T-cell (primary cell): ENCODE data around the gene CLSTN2. TPM values are rescaled to one million over a fixed set of nuclear protein-coding genes. Genes with fewer than 3 reads are reported as not detected.

ENCODE experiments used
- ATAC-seq, 4 experiments: fragments of 200-7000 bp in 3 of 4; fragments of 150-1000 bp in 1 of 4; cut with Tn5 transposase; replicated peaks in 1 of 4; 1 replicate in 3 of 4; 2 replicates in 1 of 4; pipeline ENCODE4 v1.10.0; 2021; ENCODE audit warnings: moderate library complexity in 3 of 4, mild to moderate bottlenecking in 2 of 4, moderate number of reproducible peaks in 1 of 4
- CTCF ChIA-PET, 2 donors: fragments of 300-600 bp; sonication (Branson Sonifier 250); formaldehyde crosslinking; loops; one replicate each; lab custom pipeline; 2022; ENCODE audit warnings: antibody characterized with exemption in 2 of 2; lab: Charles Lee
- POLR2A ChIA-PET, 2 donors: fragments of 300-600 bp; sonication (Branson Sonifier 250); formaldehyde crosslinking; loops; one replicate each; lab custom pipeline; 2022; ENCODE audit warnings: antibody characterized with exemption in 2 of 2; lab: Charles Lee
- DNase-seq, 35 experiments: peaks; one replicate each; pipeline versions ENCODE4 v3.0.0 to v3.0.0-alpha.2; 2013 to 2023
- H3K27ac ChIP-seq: one replicate; pipeline ENCODE4 v1.5.1; 2013; ENCODE audit warnings: low read length
- H3K27me3 ChIP-seq, 2 experiments: replicated peaks in 1 of 2; 1 replicate in 1 of 2; 2 replicates in 1 of 2; pipeline versions ENCODE4 v1.6.1 to v1.7.0; 2013; ENCODE audit warnings: low read length in 1 of 2, mixed read lengths in 1 of 2; ENCODE audit not compliant: control insufficient read depth in 2 of 2, insufficient read depth in 2 of 2; ENCODE audit errors: extremely low read depth in 1 of 2
- H3K36me3 ChIP-seq, 2 donors: 1 replicate in 1 of 2; 2 replicates in 1 of 2; pipeline versions ENCODE4 v1.6.1 to v1.7.0; 2013; ENCODE audit warnings: low read length in 1 of 2; ENCODE audit not compliant: control insufficient read depth in 2 of 2, insufficient read depth in 1 of 2; ENCODE audit errors: extremely low read depth in 1 of 2
- H3K4me1 ChIP-seq, 2 experiments: 1 replicate in 1 of 2; 2 replicates in 1 of 2; pipeline versions ENCODE4 v1.6.1 to v1.7.0; 2013; ENCODE audit warnings: low read length in 2 of 2, mixed read lengths in 1 of 2; ENCODE audit not compliant: insufficient read depth in 2 of 2, control insufficient read depth in 1 of 2; ENCODE audit errors: extremely low read depth in 1 of 2
- H3K4me3 ChIP-seq, 2 donors: 1 replicate in 1 of 2; 2 replicates in 1 of 2; pipeline versions ENCODE4 v1.5.1 to v1.7.0; 2013; ENCODE audit warnings: mild to moderate bottlenecking in 2 of 2, low read length in 1 of 2, moderate library complexity in 1 of 2; ENCODE audit not compliant: control insufficient read depth in 1 of 2; ENCODE audit errors: extremely low read depth in 1 of 2
- H3K9me3 ChIP-seq: 2 replicates; pipeline ENCODE4 v1.7.0; 2013
- H3K27ac Mint-ChIP-seq, 2 donors: one replicate each; pipeline ENCODE4 v1.8.0; 2020 to 2021; ENCODE audit warnings: mild to moderate bottlenecking in 2 of 2, mixed read lengths in 2 of 2
- H3K27me3 Mint-ChIP-seq, 2 donors: one replicate each; pipeline ENCODE4 v1.8.0; 2021 to 2022; ENCODE audit warnings: mixed read lengths in 2 of 2
- H3K36me3 Mint-ChIP-seq: one replicate; pipeline ENCODE4 v1.8.0; 2021; ENCODE audit warnings: mixed read lengths
- H3K4me1 Mint-ChIP-seq, 3 donors: one replicate each; pipeline ENCODE4 v1.8.0; 2020 to 2022; ENCODE audit warnings: mixed read lengths in 3 of 3, mild to moderate bottlenecking in 1 of 3
- H3K4me3 Mint-ChIP-seq, 3 donors: one replicate each; pipeline ENCODE4 v1.8.0; 2020 to 2022; ENCODE audit warnings: mild to moderate bottlenecking in 3 of 3, mixed read lengths in 3 of 3, moderate library complexity in 3 of 3
- H3K9me3 Mint-ChIP-seq, 3 donors: one replicate each; pipeline ENCODE4 v1.8.0; 2020 to 2022; ENCODE audit warnings: mixed read lengths in 3 of 3
- WGBS: methylation state at CpG from one replicate; pipeline ENCODE4 v1.1.5; 2013; ENCODE audit warnings: missing lambda C conversion rate; ENCODE audit not compliant: insufficient coverage; 5-methylcytosine and 5-hydroxymethylcytosine counted together
- total RNA-seq, 35 experiments: library from RNA in 6 of 35; stranded (reverse) in 6 of 35; fragments of 120-200 nt in 1 of 35; gene quantifications; one replicate each; pipeline versions ENCODE4 v1.2.1 to v1.2.4 and lab custom pipeline; 2013 to 2026

The CLSTN2 gene
- total RNA-seq, 5 donors from 2014 or later (not counting 1 experiment from before 2014, with no cell fraction given) = under 0.01 to 0.12 (median 0.03) TPM; not detected in 2

DNA sequence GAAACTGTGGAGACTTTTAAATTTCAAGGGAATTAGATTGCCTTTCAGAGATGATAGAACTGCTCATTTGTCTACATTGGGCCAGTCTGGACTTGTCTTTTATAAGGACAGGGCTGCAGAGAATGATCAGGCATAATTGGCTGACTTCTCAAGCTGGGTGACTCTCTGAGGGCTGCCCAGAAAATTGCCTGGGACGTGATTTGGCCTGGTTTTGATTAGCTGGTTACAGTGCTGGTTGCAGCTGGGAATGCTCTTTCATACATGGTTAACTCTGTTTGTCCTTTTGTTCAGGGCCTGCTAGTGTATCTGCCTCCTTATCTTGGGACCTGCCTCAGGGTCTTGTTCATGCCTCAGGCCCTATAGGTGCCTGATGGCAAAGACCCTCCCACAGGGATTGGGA lies 245.6 kb downstream of the CLSTN2 start:
- Histone ChIP-seq H3K36me3 (no peaks in the 10 kb centered on the region), H3K4me3 (no peak overlapping the region), H3K9me3 (no peaks in the 10 kb centered on the region), H3K4me1 (no peaks in the 10 kb centered on the region), H3K27ac (no peak overlapping the region), H3K27me3 (no peaks in the 10 kb centered on the region)
- H3K27ac Mint-ChIP-seq = no peak overlapping the region
- 63% methylated on average over 1 of the region's 1 CpG for WGBS
- DNase-seq = no peak
- no peak overlapping the region for H3K4me3 Mint-ChIP-seq
- no peaks in the 10 kb centered on the region for H3K36me3 Mint-ChIP-seq
- CTCF ChIA-PET = no interaction called here
- peaks cover 0 to 11% (median 0%) of the 10 kb centered on the region in 3 donors for H3K9me3 Mint-ChIP-seq
- H3K4me1 Mint-ChIP-seq = no peaks in the 10 kb centered on the region
- peaks cover 0 to 11% of the 10 kb centered on the region in 2 donors for H3K27me3 Mint-ChIP-seq
- POLR2A ChIA-PET = no interaction called here
- no peak for ATAC-seq

DNA sequence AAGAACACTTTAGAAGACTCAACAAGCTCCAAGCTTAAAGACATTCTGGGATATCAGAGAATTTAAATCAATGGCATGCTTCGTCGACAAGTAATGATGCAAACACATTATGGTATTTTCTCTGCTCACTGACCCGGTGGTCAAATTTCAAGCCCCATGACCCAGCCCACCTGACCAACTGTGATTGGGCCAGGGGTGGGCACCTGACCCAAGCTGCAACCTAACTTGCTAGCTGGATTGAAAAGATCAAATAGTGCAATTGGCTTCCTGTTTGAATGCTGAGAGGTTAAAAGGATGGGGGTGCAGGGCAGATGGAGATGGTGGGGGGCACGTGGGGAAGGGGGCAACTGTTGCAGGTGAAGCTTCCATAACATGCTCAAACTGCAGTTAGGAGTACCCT lies 250.4 kb downstream of the CLSTN2 start:
- no peak for ATAC-seq
- H3K4me1 Mint-ChIP-seq = no peaks in the 10 kb centered on the region

DNA sequence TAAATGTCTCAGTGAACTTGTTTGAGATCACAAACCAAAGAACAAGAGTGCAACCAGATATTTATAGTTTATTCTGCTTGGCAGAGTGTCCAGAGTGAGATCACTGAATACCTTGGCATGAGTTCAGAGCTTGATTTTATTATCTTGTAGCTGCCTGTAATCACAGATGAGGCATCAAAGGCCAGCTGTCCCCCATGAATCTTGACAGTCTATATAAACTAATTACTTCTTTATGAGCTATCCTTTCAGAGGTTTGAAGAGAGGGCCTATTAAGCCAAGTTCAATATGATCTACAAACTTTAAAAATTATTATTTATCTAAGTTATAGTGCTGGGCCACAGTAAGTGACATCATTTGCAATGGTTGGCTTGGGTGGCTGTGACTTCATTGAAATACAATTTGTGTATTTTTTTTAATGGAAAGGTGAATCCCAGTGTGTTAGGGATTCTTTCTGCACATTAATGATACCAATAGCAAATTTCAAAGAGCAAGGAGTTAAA lies 251.5 kb downstream of the CLSTN2 start:
- no peaks in the 10 kb centered on the region for H3K9me3 ChIP-seq
- H3K4me1 Mint-ChIP-seq = no peaks in the 10 kb centered on the region
- H3K9me3 Mint-ChIP-seq = peaks cover 0 to 7% (median 0%) of the 10 kb centered on the region in 3 donors
- ATAC-seq (no peak), DNase-seq (no peak)
- peaks cover 0 to 11% of the 10 kb centered on the region in 2 donors for H3K27me3 Mint-ChIP-seq
- POLR2A ChIA-PET = no interaction called here
- H3K27ac ChIP-seq = no peak overlapping the region
- no peak overlapping the region for H3K4me3 Mint-ChIP-seq
- no peaks in the 10 kb centered on the region for H3K27me3 ChIP-seq
- no peaks in the 10 kb centered on the region for H3K36me3 ChIP-seq
- no peaks in the 10 kb centered on the region for H3K4me1 ChIP-seq
- no peak overlapping the region for H3K4me3 ChIP-seq
- CTCF ChIA-PET = no interaction called here
- no peak overlapping the region for H3K27ac Mint-ChIP-seq
- no peaks in the 10 kb centered on the region for H3K36me3 Mint-ChIP-seq

More for the DNA sequence above, 250.4 kb downstream of the CLSTN2 start:
- no peak overlapping the region for H3K27ac ChIP-seq
- no peaks in the 10 kb centered on the region for H3K9me3 ChIP-seq
- H3K4me1 ChIP-seq = no peaks in the 10 kb centered on the region
- H3K4me3 ChIP-seq = no peak overlapping the region
- H3K9me3 Mint-ChIP-seq = peaks cover 0 to 7% (median 0%) of the 10 kb centered on the region in 3 donors
- H3K36me3 ChIP-seq = no peaks in the 10 kb centered on the region
- H3K27me3 ChIP-seq = no peaks in the 10 kb centered on the region
- H3K27me3 Mint-ChIP-seq = peaks cover 0 to 11% of the 10 kb centered on the region in 2 donors
- WGBS = 82% methylated on average over 4 of the region's 4 CpGs
- H3K36me3 Mint-ChIP-seq = no peaks in the 10 kb centered on the region
- no peak overlapping the region for H3K4me3 Mint-ChIP-seq
- ChIA-PET CTCF (no interaction called here), POLR2A (no interaction called here)
- H3K27ac Mint-ChIP-seq = no peak overlapping the region
- DNase-seq = no peak

DNA sequence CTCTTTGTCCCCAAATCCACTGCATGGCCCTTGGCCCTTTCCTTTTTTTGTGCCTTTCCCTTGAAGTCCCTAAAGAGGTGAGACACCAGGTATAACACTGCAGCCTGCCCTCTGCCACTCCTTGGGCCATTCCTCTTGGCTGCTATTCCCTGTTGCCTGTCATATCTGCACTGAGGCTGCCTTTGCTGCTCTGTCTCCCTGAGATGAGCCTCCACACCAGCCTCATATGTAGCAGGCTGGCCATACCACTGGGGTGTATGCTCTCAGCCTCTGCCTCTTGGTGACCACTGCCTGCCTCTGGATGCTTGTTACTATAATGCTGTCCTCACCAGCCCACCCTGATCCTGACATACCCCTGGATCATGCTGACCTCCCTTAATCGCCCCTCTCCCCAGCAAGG lies 252.0 kb downstream of the CLSTN2 start:
- Mint-ChIP-seq H3K27me3 (peaks cover 0 to 11% of the 10 kb centered on the region in 2 donors), H3K36me3 (no peaks in the 10 kb centered on the region), H3K9me3 (peaks cover 0 to 4% (median 0%) of the 10 kb centered on the region in 3 donors), H3K4me3 (no peak overlapping the region), H3K4me1 (no peaks in the 10 kb centered on the region), H3K27ac (no peak overlapping the region)
- H3K27me3 ChIP-seq = no peaks in the 10 kb centered on the region
- H3K4me1 ChIP-seq = no peaks in the 10 kb centered on the region
- CTCF ChIA-PET = no interaction called here
- no CpG with 5 or more reads among the region's 1 CpG for WGBS
- POLR2A ChIA-PET = no interaction called here
- H3K4me3 ChIP-seq = no peak overlapping the region
- no peak overlapping the region for H3K27ac ChIP-seq
- DNase-seq = no peak
- no peaks in the 10 kb centered on the region for H3K36me3 ChIP-seq
- ATAC-seq = no peak
- H3K9me3 ChIP-seq = no peaks in the 10 kb centered on the region

DNA sequence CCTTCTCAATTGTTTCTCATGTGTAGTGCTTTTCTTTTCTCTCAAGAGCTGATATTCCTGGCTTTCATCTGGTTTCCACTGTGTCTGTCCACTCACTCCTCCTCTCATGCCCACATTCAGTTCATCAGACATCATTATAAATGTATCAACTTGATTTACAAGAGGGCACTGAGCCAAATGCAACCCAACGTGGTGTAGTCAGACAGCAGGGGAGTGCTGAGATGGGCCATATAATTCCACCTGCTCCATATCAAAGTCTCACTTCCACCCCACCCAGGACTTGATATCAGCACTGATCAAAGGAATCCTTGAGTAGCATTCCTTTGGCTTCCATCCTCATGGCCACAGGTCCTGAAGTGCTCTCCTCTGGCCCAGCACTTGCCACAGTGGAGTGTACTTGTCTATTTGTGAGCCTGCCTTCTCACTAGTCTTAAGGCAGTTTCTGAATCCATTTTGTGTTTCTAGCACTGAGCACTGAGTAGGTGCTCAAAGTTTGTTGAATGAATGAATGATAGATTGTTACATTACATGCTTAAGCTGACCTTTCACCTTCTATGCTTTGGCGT lies 252.8 kb downstream of the CLSTN2 start:
- Mint-ChIP-seq H3K36me3 (no peaks in the 10 kb centered on the region), H3K4me1 (no peaks in the 10 kb centered on the region), H3K27me3 (peaks cover 1 to 8% of the 10 kb centered on the region in 2 donors), H3K9me3 (peaks cover 4% of the 10 kb centered on the region in 3 donors), H3K27ac (no peak overlapping the region), H3K4me3 (no peak overlapping the region)
- Histone ChIP-seq H3K36me3 (no peaks in the 10 kb centered on the region), H3K9me3 (no peaks in the 10 kb centered on the region), H3K4me3 (no peak overlapping the region), H3K27me3 (no peaks in the 10 kb centered on the region), H3K27ac (no peak overlapping the region), H3K4me1 (no peaks in the 10 kb centered on the region)
- CTCF ChIA-PET = no interaction called here
- no peak for DNase-seq
- WGBS = 50% methylated on average over 1 of the region's 2 CpGs
- no peak for ATAC-seq
- POLR2A ChIA-PET = no interaction called here

DNA sequence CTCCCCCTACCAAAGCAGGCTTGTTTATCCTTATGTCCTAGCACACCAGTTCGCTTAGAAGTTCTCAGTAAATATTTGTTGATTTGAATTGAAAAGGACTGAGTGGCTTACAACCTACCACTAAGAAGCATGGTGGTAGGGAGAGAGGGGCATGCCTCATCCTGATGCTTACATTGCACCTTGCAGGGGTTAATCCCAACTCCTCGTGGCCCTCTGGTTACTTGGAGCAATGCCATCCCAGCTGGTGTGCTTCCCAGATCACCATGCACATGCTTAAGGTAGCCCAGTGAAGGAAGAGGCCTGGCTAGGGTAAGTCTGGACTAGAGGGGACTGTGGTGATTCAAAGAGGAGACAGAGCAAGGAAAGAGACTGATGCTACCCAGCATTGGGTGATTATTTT lies 253.3 kb downstream of the CLSTN2 start:
- CTCF ChIA-PET = no interaction called here
- Histone ChIP-seq H3K27ac (no peak overlapping the region), H3K4me1 (no peaks in the 10 kb centered on the region), H3K36me3 (no peaks in the 10 kb centered on the region), H3K27me3 (no peaks in the 10 kb centered on the region), H3K9me3 (no peaks in the 10 kb centered on the region), H3K4me3 (no peak overlapping the region)
- WGBS = no CpG with 5 or more reads among the region's 2 CpGs
- no peak overlapping the region for H3K27ac Mint-ChIP-seq
- no peaks in the 10 kb centered on the region for H3K36me3 Mint-ChIP-seq
- H3K4me1 Mint-ChIP-seq = no peaks in the 10 kb centered on the region
- ATAC-seq (no peak), DNase-seq (no peak)
- H3K9me3 Mint-ChIP-seq = peaks cover 4 to 6% (median 5%) of the 10 kb centered on the region in 3 donors
- POLR2A ChIA-PET = no interaction called here
- peaks cover 1 to 8% of the 10 kb centered on the region in 2 donors for H3K27me3 Mint-ChIP-seq
- no peak overlapping the region for H3K4me3 Mint-ChIP-seq
